ENCODE measurements around the gene CDYL2. TPM values are rescaled to one million over a fixed set of nuclear protein-coding genes. Genes with fewer than 3 reads are reported as not detected.

Gene CDYL2
- polyA plus RNA-seq, 1 of the 3 experiments (the other 2 are of a cell fraction), result 0.03 TPM

GRCh38 chr16:80824623-80825364 is 20.4 kb upstream of the CDYL2 start:
- Histone ChIP-seq H3K9me3 (peaks cover 5% of the 10 kb centered on the region; the same call in 1 of the 2 replicates), H3K4me2 (no peak overlapping the region), H3K4me1 (ENCODE audit: control insufficient read depth in 1 of 2, insufficient read depth in 2 of 2, low read depth in 1 of 2, low read length in 1 of 2) (no peaks in the 10 kb centered on the region), H3K9me2 (no peaks in the 10 kb centered on the region), H3F3A (replicated peaks; ENCODE audit: insufficient read depth) (no peaks in the 10 kb centered on the region), H3K27ac (ENCODE audit: low read depth in 2 of 2, low read length in 1 of 2) (no peak overlapping the region), H3K9ac (no peak overlapping the region), H3K27me3 (ENCODE audit: insufficient read depth) (no peaks in the 10 kb centered on the region; the same call in 1 of the 2 replicates), H3K4me3 (ENCODE audit: low read depth in 2 of 2, low read length in 1 of 2) (no peak overlapping the region; a peak in 1 of 4 replicates), H4K20me1 (ENCODE audit: insufficient read depth) (no peaks in the 10 kb centered on the region), H3K36me3 (replicated peaks in 1 of 2; ENCODE audit: control insufficient read depth in 1 of 2, insufficient read depth in 2 of 2, low read length in 1 of 2) (no peaks in the 10 kb centered on the region), H3K79me2 (ENCODE audit: insufficient read depth) (no peaks in the 10 kb centered on the region), H2AFZ (ENCODE audit: low read depth) (no peak overlapping the region)
- DNase-seq, result peak; percentile 38
- TF ChIP-seq NRF1 (IDR thresholded peaks at IDR 0.05; ENCODE audit: low read depth, low read length) (no peak), TAF1 (IDR thresholded peaks at IDR 0.05; ENCODE audit: borderline replicate concordance, low read depth, low read length) (no peak), IRF3 (IDR thresholded peaks at IDR 0.05; ENCODE audit: low read depth, low read length) (no peak), TCF12 (IDR thresholded peaks at IDR 0.05) (no peak), MAX (IDR thresholded peaks at IDR 0.05; ENCODE audit: low read depth) (no peak), EZH2phosphoT487 (IDR thresholded peaks at IDR 0.05; ENCODE audit: borderline replicate concordance, low read depth) (no peak), MEF2A (IDR thresholded peaks at IDR 0.05; ENCODE audit: borderline replicate concordance, low read depth) (no peak), POLR2AphosphoS5 (IDR thresholded peaks at IDR 0.05; ENCODE audit: low read depth, low read length) (no peak), FOXJ3 (CRISPR knock-in tag; IDR thresholded peaks at IDR 0.05) (no peak), GABPA (IDR thresholded peaks at IDR 0.05; ENCODE audit: low read depth) (no peak), RAD21 (IDR thresholded peaks at IDR 0.05; ENCODE audit: low read length) (peak; percentile 60), ZBTB33 (IDR thresholded peaks at IDR 0.05; ENCODE audit: borderline replicate concordance, low read depth) (no peak), ELF1 (IDR thresholded peaks at IDR 0.05) (no peak), FOSL2 (IDR thresholded peaks at IDR 0.05; ENCODE audit: borderline replicate concordance, low read depth) (no peak), TEAD4 (IDR thresholded peaks at IDR 0.05; ENCODE audit: borderline replicate concordance, insufficient read depth) (no peak), RXRA (IDR thresholded peaks at IDR 0.05; ENCODE audit: borderline replicate concordance, low read depth) (no peak), CTCF (IDR thresholded peaks at IDR 0.05) (peak; percentile 84), USF1 (IDR thresholded peaks at IDR 0.05; ENCODE audit: borderline replicate concordance, low read depth) (no peak), SMC3 (IDR thresholded peaks at IDR 0.05; ENCODE audit: low read depth, low read length) (peak; percentile 18; the same call in 1 of the 2 replicates), MXI1 (IDR thresholded peaks at IDR 0.05; ENCODE audit: low read depth, low read length) (no peak)
- POLR2A ChIA-PET, result no interaction called here
- 16% methylated on average over 5 of the region's 5 CpGs for WGBS (ENCODE audit: low lambda C conversion rate)
- CTCF ChIA-PET, result interaction anchor here (0.6 to 2.2 kb wide), 19 partner anchors 8 to 142 kb away, joined by 3 to 26 read pairs (median 3); partner anchors contain the start of gene CDYL2
